ENCODE data around the gene ARHGAP8.

DNA sequence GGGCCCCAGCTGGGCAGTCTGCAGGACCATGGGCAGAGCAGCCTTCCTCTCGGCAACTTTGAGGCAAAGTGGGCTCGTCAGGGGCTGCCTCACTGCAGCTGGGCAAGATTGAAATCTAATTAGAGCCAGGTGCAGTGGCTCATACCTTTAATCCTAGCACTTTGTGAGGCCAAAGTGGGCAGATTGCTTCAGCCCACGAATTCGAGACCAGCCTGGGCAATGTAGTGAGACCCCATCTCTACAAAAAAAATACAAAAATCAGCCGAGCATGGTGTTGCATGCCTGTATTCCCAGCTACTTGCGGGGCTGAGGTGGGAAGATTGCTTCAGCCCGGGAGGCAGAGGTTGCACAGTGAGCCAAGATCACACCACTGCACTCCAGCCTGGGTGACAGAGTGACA lies 34.2 kb downstream of the ARHGAP8 start:
- TF ChIP-seq, protein P1, sequence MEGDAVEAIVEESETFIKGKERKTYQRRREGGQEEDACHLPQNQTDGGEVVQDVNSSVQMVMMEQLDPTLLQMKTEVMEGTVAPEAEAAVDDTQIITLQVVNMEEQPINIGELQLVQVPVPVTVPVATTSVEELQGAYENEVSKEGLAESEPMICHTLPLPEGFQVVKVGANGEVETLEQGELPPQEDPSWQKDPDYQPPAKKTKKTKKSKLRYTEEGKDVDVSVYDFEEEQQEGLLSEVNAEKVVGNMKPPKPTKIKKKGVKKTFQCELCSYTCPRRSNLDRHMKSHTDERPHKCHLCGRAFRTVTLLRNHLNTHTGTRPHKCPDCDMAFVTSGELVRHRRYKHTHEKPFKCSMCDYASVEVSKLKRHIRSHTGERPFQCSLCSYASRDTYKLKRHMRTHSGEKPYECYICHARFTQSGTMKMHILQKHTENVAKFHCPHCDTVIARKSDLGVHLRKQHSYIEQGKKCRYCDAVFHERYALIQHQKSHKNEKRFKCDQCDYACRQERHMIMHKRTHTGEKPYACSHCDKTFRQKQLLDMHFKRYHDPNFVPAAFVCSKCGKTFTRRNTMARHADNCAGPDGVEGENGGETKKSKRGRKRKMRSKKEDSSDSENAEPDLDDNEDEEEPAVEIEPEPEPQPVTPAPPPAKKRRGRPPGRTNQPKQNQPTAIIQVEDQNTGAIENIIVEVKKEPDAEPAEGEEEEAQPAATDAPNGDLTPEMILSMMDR (IDR thresholded peaks at IDR 0.05; ENCODE audit: poor library complexity), result no peak
- TF ChIP-seq EZH2phosphoT487 (IDR thresholded peaks at IDR 0.05; ENCODE audit: low read depth, severe bottlenecking, unreplicated experiment) (no peak), EZH2 (IDR thresholded peaks at IDR 0.05; ENCODE audit: borderline replicate concordance) (no peak)

All from hepatocyte (in vitro differentiated cells).